ENCODE measurements around the gene BCAS3.

Gene BCAS3

GRCh38 chr17:61383689-61384201 lies 706.1 kb downstream of the BCAS3 start:
- CTCF ChIA-PET, result no interaction called here
- DNase-seq, result no peak
- POLR2A ChIA-PET, result interaction anchor here (0.6 kb wide), 1 partner anchor 26 kb away, joined by 4 read pairs; no protein-coding TSS in a partner anchor
- no peaks in the 10 kb centered on the region for H3K4me1 ChIP-seq (ENCODE audit: control extremely low read depth in 1 of 4, control insufficient read depth in 4 of 4, insufficient read depth in 4 of 4, low read length in 3 of 4)
- no peaks in the 10 kb centered on the region for H3K36me3 ChIP-seq (ENCODE audit: control insufficient read depth in 4 of 4, insufficient read depth in 4 of 4, low read length in 3 of 4)
- H3K27me3 ChIP-seq (replicated peaks in 2 of 5; ENCODE audit: control insufficient read depth in 4 of 5, insufficient read depth in 5 of 5, low read length in 4 of 5), result peaks cover 0 to 1% (median 0%) of the 10 kb centered on the region in 5 experiments
- WGBS (ENCODE audit: insufficient coverage), result 95% methylated on average over 17 of the region's 18 CpGs
- no peak overlapping the region for H3K27ac ChIP-seq (ENCODE audit: insufficient read depth in 1 of 2, low read depth in 1 of 2, low read length in 2 of 2, poor library complexity in 1 of 2, severe bottlenecking in 2 of 2)
- H3K4me3 ChIP-seq (ENCODE audit: control insufficient read depth in 1 of 7, extremely low read depth in 1 of 7, insufficient read depth in 4 of 7, low read depth in 2 of 7, low read length in 6 of 7), result no peak overlapping the region
- no peaks in the 10 kb centered on the region for H3K9me3 ChIP-seq (ENCODE audit: control extremely low read depth in 1 of 5, control insufficient read depth in 4 of 5, insufficient read depth in 2 of 5, low read depth in 1 of 5, low read length in 4 of 5)

- Histone ChIP-seq H3K4me3 (ENCODE audit: control insufficient read depth in 1 of 7, extremely low read depth in 1 of 7, insufficient read depth in 4 of 7, low read depth in 2 of 7, low read length in 6 of 7) (no peak overlapping the region), H3K27ac (ENCODE audit: insufficient read depth in 1 of 2, low read depth in 1 of 2, low read length in 2 of 2, poor library complexity in 1 of 2, severe bottlenecking in 2 of 2) (no peak overlapping the region), H3K4me1 (ENCODE audit: control extremely low read depth in 1 of 4, control insufficient read depth in 4 of 4, insufficient read depth in 4 of 4, low read length in 3 of 4) (no peaks in the 10 kb centered on the region), H3K9me3 (ENCODE audit: control extremely low read depth in 1 of 5, control insufficient read depth in 4 of 5, insufficient read depth in 2 of 5, low read depth in 1 of 5, low read length in 4 of 5) (no peaks in the 10 kb centered on the region), H3K36me3 (ENCODE audit: control insufficient read depth in 4 of 4, insufficient read depth in 4 of 4, low read length in 3 of 4) (no peaks in the 10 kb centered on the region), H3K27me3 (replicated peaks in 2 of 5; ENCODE audit: control insufficient read depth in 4 of 5, insufficient read depth in 5 of 5, low read length in 4 of 5) (peaks cover 0 to 1% (median 0%) of the 10 kb centered on the region in 5 experiments)
- ChIA-PET CTCF (no interaction called here), POLR2A (interaction anchor here (0.6 kb wide), 1 partner anchor 26 kb away, joined by 4 read pairs; no protein-coding TSS in a partner anchor)
- DNase-seq, result no peak
- 97% methylated on average over 6 of the region's 8 CpGs for WGBS (ENCODE audit: insufficient coverage)
Observed at GRCh38 chr17:61384354-61384691, 706.7 kb downstream of the BCAS3 start.

DNA sequence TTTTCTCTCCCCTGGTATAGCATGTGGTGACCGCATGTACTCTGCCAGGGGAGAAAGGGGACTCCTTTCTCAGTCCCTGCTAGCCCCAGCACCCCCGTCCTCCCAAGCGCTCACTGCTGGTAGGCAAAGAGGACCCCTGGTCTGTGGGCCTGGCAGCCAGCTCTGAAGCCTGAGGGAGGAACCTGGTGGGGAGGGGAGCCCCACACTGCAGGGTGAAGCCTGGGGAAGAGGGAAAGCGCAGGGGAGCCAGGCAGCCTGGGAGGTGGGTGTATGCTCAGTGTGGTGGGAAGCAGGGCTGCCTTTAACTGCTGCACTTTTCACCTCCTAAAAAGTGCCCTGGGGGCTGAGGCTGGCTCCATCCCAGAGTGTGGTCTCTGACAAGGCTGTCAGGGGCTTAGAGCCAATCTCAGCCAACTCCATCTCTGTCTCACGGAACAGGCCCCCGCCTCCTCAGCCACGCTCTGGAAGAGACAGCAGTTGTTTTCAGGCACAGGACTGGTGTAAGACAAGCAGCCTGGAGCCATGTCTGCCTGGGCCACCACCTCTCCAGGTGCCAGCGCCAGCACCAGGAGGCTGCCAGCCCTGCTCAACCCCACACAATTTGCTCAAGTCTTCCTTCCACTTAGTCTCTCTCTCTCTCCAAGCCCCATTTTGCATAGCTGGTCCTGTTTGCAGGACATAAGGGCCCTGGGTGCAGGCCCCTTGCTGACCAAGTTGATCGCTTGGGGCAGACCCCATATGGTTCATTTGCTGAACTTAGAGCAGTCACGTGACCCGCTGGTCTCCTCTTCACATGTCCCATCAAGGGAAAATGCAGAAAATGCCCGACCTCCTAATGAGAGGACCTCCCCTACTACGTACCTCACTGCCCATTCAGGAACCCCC lies 707.3 kb downstream of the BCAS3 start:
- DNase-seq, result no peak
- H3K27ac ChIP-seq (ENCODE audit: insufficient read depth in 1 of 2, low read depth in 1 of 2, low read length in 2 of 2, poor library complexity in 1 of 2, severe bottlenecking in 2 of 2), result no peak overlapping the region
- CTCF ChIA-PET, result interaction anchor here (0.8 to 1.8 kb wide), 2 partner anchors 8 to 10 kb away, joined by 3 to 5 read pairs; no protein-coding TSS in a partner anchor
- peaks cover 0 to 3% (median 0%) of the 10 kb centered on the region in 5 experiments for H3K27me3 ChIP-seq (replicated peaks in 2 of 5; ENCODE audit: control insufficient read depth in 4 of 5, insufficient read depth in 5 of 5, low read length in 4 of 5)
- no peak overlapping the region for H3K4me3 ChIP-seq (ENCODE audit: control insufficient read depth in 1 of 7, extremely low read depth in 1 of 7, insufficient read depth in 4 of 7, low read depth in 2 of 7, low read length in 6 of 7)
- H3K36me3 ChIP-seq (ENCODE audit: control insufficient read depth in 4 of 4, insufficient read depth in 4 of 4, low read length in 3 of 4), result no peaks in the 10 kb centered on the region
- POLR2A ChIA-PET, result interaction anchor here (0.6 kb wide), 2 partner anchors 25 to 542 kb away, joined by 3 to 4 read pairs; no protein-coding TSS in a partner anchor
- H3K4me1 ChIP-seq (ENCODE audit: control extremely low read depth in 1 of 4, control insufficient read depth in 4 of 4, insufficient read depth in 4 of 4, low read length in 3 of 4), result peaks cover 0 to 3% (median 1%) of the 10 kb centered on the region in 4 experiments
- H3K9me3 ChIP-seq (ENCODE audit: control extremely low read depth in 1 of 5, control insufficient read depth in 4 of 5, insufficient read depth in 2 of 5, low read depth in 1 of 5, low read length in 4 of 5), result no peaks in the 10 kb centered on the region
- WGBS (ENCODE audit: insufficient coverage), result 97% methylated on average over 9 of the region's 13 CpGs

GRCh38 chr17:61385577-61386236 lies 708.1 kb downstream of the BCAS3 start:
- POLR2A ChIA-PET, result interaction anchor here (0.6 kb wide), 1 partner anchor 541 kb away, joined by 3 read pairs; no protein-coding TSS in a partner anchor
- Histone ChIP-seq H3K9me3 (ENCODE audit: control extremely low read depth in 1 of 5, control insufficient read depth in 4 of 5, insufficient read depth in 2 of 5, low read depth in 1 of 5, low read length in 4 of 5) (no peaks in the 10 kb centered on the region), H3K36me3 (ENCODE audit: control insufficient read depth in 4 of 4, insufficient read depth in 4 of 4, low read length in 3 of 4) (no peaks in the 10 kb centered on the region), H3K27me3 (replicated peaks in 2 of 5; ENCODE audit: control insufficient read depth in 4 of 5, insufficient read depth in 5 of 5, low read length in 4 of 5) (peaks cover 0 to 3% (median 2%) of the 10 kb centered on the region in 5 experiments), H3K4me1 (ENCODE audit: control extremely low read depth in 1 of 4, control insufficient read depth in 4 of 4, insufficient read depth in 4 of 4, low read length in 3 of 4) (peaks cover 0 to 3% (median 1%) of the 10 kb centered on the region in 4 experiments), H3K27ac (ENCODE audit: insufficient read depth in 1 of 2, low read depth in 1 of 2, low read length in 2 of 2, poor library complexity in 1 of 2, severe bottlenecking in 2 of 2) (no peak overlapping the region), H3K4me3 (ENCODE audit: control insufficient read depth in 1 of 7, extremely low read depth in 1 of 7, insufficient read depth in 4 of 7, low read depth in 2 of 7, low read length in 6 of 7) (no peak overlapping the region)
- CTCF ChIA-PET, result interaction anchor here (0.8 to 1.8 kb wide), 2 partner anchors 9 to 11 kb away, joined by 3 to 5 read pairs; no protein-coding TSS in a partner anchor
- DNase-seq, result no peak
- 95% methylated on average over 13 of the region's 15 CpGs for WGBS (ENCODE audit: insufficient coverage)

GRCh38 chr17:61386251-61386650 lies 708.6 kb downstream of the BCAS3 start:
- peaks cover 0 to 3% (median 1%) of the 10 kb centered on the region in 4 experiments for H3K4me1 ChIP-seq (ENCODE audit: control extremely low read depth in 1 of 4, control insufficient read depth in 4 of 4, insufficient read depth in 4 of 4, low read length in 3 of 4)
- H3K4me3 ChIP-seq (ENCODE audit: control insufficient read depth in 1 of 7, extremely low read depth in 1 of 7, insufficient read depth in 4 of 7, low read depth in 2 of 7, low read length in 6 of 7), result no peak overlapping the region
- no peaks in the 10 kb centered on the region for H3K9me3 ChIP-seq (ENCODE audit: control extremely low read depth in 1 of 5, control insufficient read depth in 4 of 5, insufficient read depth in 2 of 5, low read depth in 1 of 5, low read length in 4 of 5)
- peaks cover 0 to 8% (median 5%) of the 10 kb centered on the region in 5 experiments for H3K27me3 ChIP-seq (replicated peaks in 2 of 5; ENCODE audit: control insufficient read depth in 4 of 5, insufficient read depth in 5 of 5, low read length in 4 of 5)
- CTCF ChIA-PET, result interaction anchor here (1.8 kb wide), 1 partner anchor 11 kb away, joined by 5 read pairs; no protein-coding TSS in a partner anchor
- H3K36me3 ChIP-seq (ENCODE audit: control insufficient read depth in 4 of 4, insufficient read depth in 4 of 4, low read length in 3 of 4), result no peaks in the 10 kb centered on the region
- H3K27ac ChIP-seq (ENCODE audit: insufficient read depth in 1 of 2, low read depth in 1 of 2, low read length in 2 of 2, poor library complexity in 1 of 2, severe bottlenecking in 2 of 2), result no peak overlapping the region
- no peak for DNase-seq
- 88% methylated on average over 6 of the region's 6 CpGs for WGBS (ENCODE audit: insufficient coverage)
- POLR2A ChIA-PET, result no interaction called here

DNA sequence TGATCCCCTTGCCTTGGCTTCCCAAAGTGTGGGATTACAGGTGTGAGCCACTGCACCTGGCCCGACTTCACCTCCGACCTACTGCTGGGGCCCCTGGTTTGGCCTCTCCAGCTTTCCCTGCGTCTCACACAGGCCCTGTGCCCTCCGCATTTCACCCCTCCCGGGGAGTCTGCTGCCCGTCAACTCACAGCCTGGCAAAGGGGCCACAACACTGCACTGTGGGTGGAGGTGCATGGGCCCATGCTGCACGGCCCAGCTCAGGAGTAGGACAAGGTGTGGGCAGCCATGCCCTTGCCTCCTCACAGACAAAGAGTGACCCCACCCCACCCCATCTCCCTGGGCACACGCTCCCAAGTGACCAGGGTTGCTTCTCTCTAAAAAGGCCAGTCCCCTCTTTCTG lies 709.4 kb downstream of the BCAS3 start:
- Histone ChIP-seq H3K36me3 (ENCODE audit: control insufficient read depth in 4 of 4, insufficient read depth in 4 of 4, low read length in 3 of 4) (no peaks in the 10 kb centered on the region), H3K4me1 (ENCODE audit: control extremely low read depth in 1 of 4, control insufficient read depth in 4 of 4, insufficient read depth in 4 of 4, low read length in 3 of 4) (peaks cover 0 to 3% (median 1%) of the 10 kb centered on the region in 4 experiments), H3K27me3 (replicated peaks in 2 of 5; ENCODE audit: control insufficient read depth in 4 of 5, insufficient read depth in 5 of 5, low read length in 4 of 5) (peaks cover 0 to 16% (median 7%) of the 10 kb centered on the region in 5 experiments), H3K9me3 (ENCODE audit: control extremely low read depth in 1 of 5, control insufficient read depth in 4 of 5, insufficient read depth in 2 of 5, low read depth in 1 of 5, low read length in 4 of 5) (no peaks in the 10 kb centered on the region), H3K4me3 (ENCODE audit: control insufficient read depth in 1 of 7, extremely low read depth in 1 of 7, insufficient read depth in 4 of 7, low read depth in 2 of 7, low read length in 6 of 7) (no peak overlapping the region), H3K27ac (ENCODE audit: insufficient read depth in 1 of 2, low read depth in 1 of 2, low read length in 2 of 2, poor library complexity in 1 of 2, severe bottlenecking in 2 of 2) (no peak overlapping the region)
- POLR2A ChIA-PET, result no interaction called here
- 100% methylated on average over 7 of the region's 8 CpGs for WGBS (ENCODE audit: insufficient coverage)
- CTCF ChIA-PET, result interaction anchor here (1.8 kb wide), 1 partner anchor 12 kb away, joined by 5 read pairs; no protein-coding TSS in a partner anchor
- DNase-seq, result no peak

Measured in common myeloid progenitor, CD34-positive (primary cell).